HL-60/S4 (cell line): ENCODE results near the gene EFCAB6.

Experiments
- in situ Hi-C: fragments of 300-500 bp; cut with MboI; formaldehyde crosslinking; loops from 2 replicates; pipeline ENCODE4 v1.14.3; 2022; ENCODE audit warnings: low sequenced_read_pairs

EFCAB6 gene

GRCh38 chr22:43830931-43831560 lies 18.9 kb upstream of the EFCAB6 start:
- in situ Hi-C loops, result no loop called here

GRCh38 chr22:43829904-43830851 lies 18.1 kb upstream of the EFCAB6 start:
- in situ Hi-C loops, result no loop called here

- in situ Hi-C loops, result no loop called here
These were observed 17.1 kb upstream of the EFCAB6 start for GRCh38 chr22:43828998-43829782.

GRCh38 chr22:43828725-43828997 lies 16.6 kb upstream of the EFCAB6 start:
- in situ Hi-C loops, result no loop called here

GRCh38 chr22:43827926-43828724 lies 16.0 kb upstream of the EFCAB6 start:
- in situ Hi-C loops, result no loop called here

- in situ Hi-C loops, result no loop called here
These were observed 15.1 kb upstream of the EFCAB6 start for GRCh38 chr22:43827003-43827735.

GRCh38 chr22:43826142-43827002 lies 14.3 kb upstream of the EFCAB6 start:
- in situ Hi-C loops, result no loop called here

GRCh38 chr22:43825651-43826050 lies 13.5 kb upstream of the EFCAB6 start:
- in situ Hi-C loops, result no loop called here

GRCh38 chr22:43824724-43825420 lies 12.8 kb upstream of the EFCAB6 start:
- in situ Hi-C loops, result no loop called here

- in situ Hi-C loops, result no loop called here
These were observed 12.0 kb upstream of the EFCAB6 start for GRCh38 chr22:43823911-43824665.

GRCh38 chr22:43823353-43823908 lies 11.3 kb upstream of the EFCAB6 start:
- in situ Hi-C loops, result no loop called here

GRCh38 chr22:43821606-43822425 lies 9.7 kb upstream of the EFCAB6 start:
- in situ Hi-C loops, result no loop called here

- in situ Hi-C loops, result no loop called here
These were observed 8.7 kb upstream of the EFCAB6 start for GRCh38 chr22:43820651-43821305.

GRCh38 chr22:43819931-43820640 lies 8.0 kb upstream of the EFCAB6 start:
- in situ Hi-C loops, result no loop called here

- in situ Hi-C loops, result no loop called here
These were observed 7.4 kb upstream of the EFCAB6 start for GRCh38 chr22:43819421-43819921.
